PC-9 (cell line): Measurements from ENCODE around the gene HS6ST3. TPM values are rescaled to one million over a fixed set of nuclear protein-coding genes. Genes with fewer than 3 reads are reported as not detected.

Source experiments
- BruUV-seq: library from RNA; stranded (reverse); fragments of 400-500 nt; replicated peaks from 2 replicates; lab custom pipeline; 2021; lab: Mats Ljungman, UMichigan
- CTCF ChIA-PET: fragments of 300-600 bp; sonication (Branson Sonifier 250); formaldehyde crosslinking; loops from one replicate; lab custom pipeline; 2022; ENCODE audit warnings: antibody characterized with exemption; lab: Charles Lee
- POLR2A ChIA-PET: fragments of 300-600 bp; sonication (Branson Sonifier 250); formaldehyde crosslinking; loops from one replicate; lab custom pipeline; 2022; ENCODE audit warnings: antibody characterized with exemption; ENCODE audit not compliant: unreplicated experiment; lab: Charles Lee
- DNase-seq, 2 experiments: peaks; one replicate each; pipeline versions ENCODE4 v3.0.0 to v3.0.0-alpha.2; 2015 to 2022; ENCODE audit warnings: mixed read lengths in 1 of 2
- H2AFZ ChIP-seq: fragments of 200-600 bp; sonication (generic); 2 replicates; pipeline ENCODE4 v1.8.1; 2017; ENCODE audit warnings: antibody characterized with exemption
- H3F3A ChIP-seq: fragments of 200-600 bp; sonication (generic); 2 replicates; pipeline ENCODE4 v1.8.1; 2017; ENCODE audit warnings: antibody characterized with exemption, mild to moderate bottlenecking, low read depth; ENCODE audit not compliant: insufficient read depth
- H3K27ac ChIP-seq: fragments of 200-600 bp; sonication (generic); 2 replicates; pipeline ENCODE4 v1.6.1; 2016; ENCODE audit warnings: mixed run types
- H3K27me3 ChIP-seq: fragments of 200-600 bp; sonication (generic); 2 replicates; pipeline ENCODE4 v1.6.1; 2016; ENCODE audit warnings: low read depth, mixed run types; ENCODE audit not compliant: insufficient read depth
- H3K36me3 ChIP-seq: fragments of 200-600 bp; sonication (generic); 2 replicates; pipeline ENCODE4 v1.6.1; 2016; ENCODE audit warnings: low read depth, mixed run types
- H3K4me1 ChIP-seq: fragments of 200-600 bp; sonication (generic); replicated peaks from 2 replicates; pipeline ENCODE4 v1.6.1; 2016; ENCODE audit warnings: mixed run types; ENCODE audit not compliant: insufficient read depth
- H3K4me2 ChIP-seq: fragments of 200-600 bp; sonication (generic); 2 replicates; pipeline ENCODE4 v1.6.1; 2017; ENCODE audit warnings: mixed run types
- H3K4me3 ChIP-seq: fragments of 200-600 bp; sonication (generic); 2 replicates; pipeline ENCODE4 v1.6.1; 2016; ENCODE audit warnings: mixed run types
- H3K79me2 ChIP-seq: fragments of 200-600 bp; sonication (generic); 2 replicates; pipeline ENCODE4 v1.6.1; 2017; ENCODE audit warnings: low read depth, mixed run types
- H3K9me2 ChIP-seq: fragments of 200-600 bp; sonication (generic); 2 replicates; pipeline ENCODE4 v1.8.1; 2017; ENCODE audit warnings: mild to moderate bottlenecking; ENCODE audit not compliant: insufficient read depth
- H3K9me3 ChIP-seq: fragments of 200-600 bp; sonication (generic); 2 replicates; pipeline ENCODE4 v1.8.1; 2016; ENCODE audit warnings: low read depth; ENCODE audit not compliant: insufficient read depth
- H4K20me1 ChIP-seq: fragments of 200-600 bp; sonication (generic); 2 replicates; pipeline ENCODE4 v1.8.1; 2017; ENCODE audit not compliant: insufficient read depth
- CTCF ChIP-seq: fragments of 200-600 bp; sonication (generic); conservative IDR thresholded peaks from 2 replicates; pipeline ENCODE4 v1.6.1; 2017; ENCODE audit warnings: mixed run types, antibody characterized with exemption, mild to moderate bottlenecking, moderate library complexity
- EZH2 ChIP-seq: fragments of 200-600 bp; sonication (generic); IDR thresholded peaks from 2 replicates; pipeline ENCODE4 v1.8.0; 2017; ENCODE audit warnings: antibody characterized with exemption, low read depth
- intact Hi-C: fragments of 100-400 bp; cut with micrococcal nuclease; formaldehyde crosslinking; loops from one replicate; pipeline ENCODE4 v1.10.0; 2022; ENCODE audit not compliant: unreplicated experiment
- total RNA-seq: library from RNA; stranded (reverse); gene quantifications from 2 replicates; pipeline ENCODE4 v1.2.3, GENCODE V29; 2021

HS6ST3 gene
- total RNA-seq, 1 experiment from 2014 or later, result not detected

DNA sequence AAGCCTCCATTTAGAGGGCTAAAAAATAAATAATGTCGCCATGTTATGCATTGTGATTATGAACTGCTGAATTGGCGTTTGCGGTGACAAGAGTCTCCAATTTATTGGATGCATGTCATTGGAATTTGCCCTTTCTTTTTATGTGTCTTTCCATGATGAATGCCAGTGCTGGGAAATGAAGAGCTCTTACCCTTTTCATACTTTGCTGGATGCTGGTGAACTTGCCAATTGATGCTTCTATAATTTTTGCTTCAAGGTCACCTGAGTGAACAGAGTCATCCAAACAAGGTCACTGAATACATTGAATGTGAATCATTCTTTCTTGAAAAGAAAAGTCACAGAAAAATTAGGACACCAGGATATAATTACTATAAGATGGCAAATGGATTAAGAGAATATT is 556.2 kb downstream of the HS6ST3 start:
- H3K4me1 ChIP-seq, result no peaks in the 10 kb centered on the region
- H2AFZ ChIP-seq, result no peak overlapping the region
- ChIA-PET CTCF (no interaction called here), POLR2A (no interaction called here)
- no peaks in the 10 kb centered on the region for H3K36me3 ChIP-seq
- H3K9me3 ChIP-seq, result no peaks in the 10 kb centered on the region
- intact Hi-C loops, result no loop called here
- H3K27me3 ChIP-seq, result no peaks in the 10 kb centered on the region
- no peak overlapping the region for H3K4me3 ChIP-seq
- no peak overlapping the region for H3K27ac ChIP-seq
- no peaks in the 10 kb centered on the region for H4K20me1 ChIP-seq
- BruUV-seq, result no TSS peak
- H3F3A ChIP-seq, result no peaks in the 10 kb centered on the region
- no peak for DNase-seq
- H3K79me2 ChIP-seq, result no peaks in the 10 kb centered on the region
- H3K9me2 ChIP-seq, result 0 out of 2 replicates have a peak, but pooled peaks cover 4% of the 10 kb centered on the region
- no peak for TF ChIP-seq CTCF
- TF ChIP-seq EZH2, result no peak
- no peak overlapping the region for H3K4me2 ChIP-seq

GRCh38 chr13:96646515-96647211 is 556.8 kb downstream of the HS6ST3 start:
- Histone ChIP-seq H3F3A (no peaks in the 10 kb centered on the region), H3K9me3 (no peaks in the 10 kb centered on the region), H3K4me3 (no peak overlapping the region), H3K79me2 (no peaks in the 10 kb centered on the region), H2AFZ (no peak overlapping the region), H3K4me2 (no peak overlapping the region), H4K20me1 (no peaks in the 10 kb centered on the region), H3K27ac (no peak overlapping the region), H3K9me2 (0 out of 2 replicates have a peak, but pooled peaks cover 1% of the 10 kb centered on the region), H3K36me3 (no peaks in the 10 kb centered on the region), H3K4me1 (no peaks in the 10 kb centered on the region), H3K27me3 (no peaks in the 10 kb centered on the region)
- TF ChIP-seq CTCF, result no peak
- POLR2A ChIA-PET, result no interaction called here
- intact Hi-C loops, result no loop called here
- CTCF ChIA-PET, result no interaction called here
- DNase-seq, result no peak
- no TSS peak for BruUV-seq

- BruUV-seq, result no TSS peak
- no peak overlapping the region for H3K4me2 ChIP-seq
- H4K20me1 ChIP-seq, result no peaks in the 10 kb centered on the region
- H2AFZ ChIP-seq, result no peak overlapping the region
- H3K79me2 ChIP-seq, result no peaks in the 10 kb centered on the region
- H3K9me2 ChIP-seq, result no peaks in the 10 kb centered on the region
- H3F3A ChIP-seq, result no peaks in the 10 kb centered on the region
- TF ChIP-seq EZH2 (no peak), CTCF (no peak)
- no peak overlapping the region for H3K27ac ChIP-seq
- no peaks in the 10 kb centered on the region for H3K9me3 ChIP-seq
- H3K27me3 ChIP-seq, result no peaks in the 10 kb centered on the region
- H3K4me3 ChIP-seq, result no peak overlapping the region
- POLR2A ChIA-PET, result no interaction called here
- CTCF ChIA-PET, result no interaction called here
- no peak for DNase-seq
- no peaks in the 10 kb centered on the region for H3K4me1 ChIP-seq
- H3K36me3 ChIP-seq, result no peaks in the 10 kb centered on the region
- intact Hi-C loops, result no loop called here
Observed at GRCh38 chr13:96650301-96650886, 560.5 kb downstream of the HS6ST3 start.
